HG03457 (cell line): ENCODE measurements around the gene PIANP.
"Not testable (repeated sequence)": the region's sequence is repeated elsewhere in the genome, so short reads cannot be mapped to it uniquely, and the experiment has no call there.

Experiments
- ATAC-seq: cut with Tn5 transposase; IDR thresholded peaks from one replicate; pipeline ENCODE4 v1.9.1; 2021; ENCODE audit warnings: moderate number of reproducible peaks; ENCODE audit not compliant: unreplicated experiment

PIANP gene, protein sequence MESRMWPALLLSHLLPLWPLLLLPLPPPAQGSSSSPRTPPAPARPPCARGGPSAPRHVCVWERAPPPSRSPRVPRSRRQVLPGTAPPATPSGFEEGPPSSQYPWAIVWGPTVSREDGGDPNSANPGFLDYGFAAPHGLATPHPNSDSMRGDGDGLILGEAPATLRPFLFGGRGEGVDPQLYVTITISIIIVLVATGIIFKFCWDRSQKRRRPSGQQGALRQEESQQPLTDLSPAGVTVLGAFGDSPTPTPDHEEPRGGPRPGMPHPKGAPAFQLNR

DNA sequence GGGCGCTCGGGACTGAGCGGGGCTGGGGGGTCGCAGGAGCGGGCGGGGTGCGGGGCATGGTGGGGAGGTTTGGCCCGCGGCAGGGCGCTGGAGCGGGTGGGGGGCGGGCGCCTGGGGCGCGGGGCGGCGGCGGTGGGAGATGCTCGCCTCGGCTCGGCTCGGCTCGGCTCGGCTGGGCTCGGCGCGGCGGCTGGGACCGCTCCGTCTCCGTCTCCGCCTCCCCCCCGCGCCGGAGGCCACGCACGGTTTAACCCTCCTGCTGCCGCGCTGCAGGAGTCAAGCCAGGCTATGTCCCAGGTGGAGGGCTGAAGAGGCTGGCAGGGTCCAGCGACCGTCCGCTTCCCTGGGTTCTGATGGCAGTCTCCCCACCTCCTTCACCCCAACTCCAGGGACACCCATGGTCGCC, at the start of gene PIANP:
TSS of gene PIANP (minus strand) at position 170 of the 406 bp plus-strand sequence. CDS start 2,754 bp downstream, outside the sequence.
- ATAC-seq, result no peak

DNA sequence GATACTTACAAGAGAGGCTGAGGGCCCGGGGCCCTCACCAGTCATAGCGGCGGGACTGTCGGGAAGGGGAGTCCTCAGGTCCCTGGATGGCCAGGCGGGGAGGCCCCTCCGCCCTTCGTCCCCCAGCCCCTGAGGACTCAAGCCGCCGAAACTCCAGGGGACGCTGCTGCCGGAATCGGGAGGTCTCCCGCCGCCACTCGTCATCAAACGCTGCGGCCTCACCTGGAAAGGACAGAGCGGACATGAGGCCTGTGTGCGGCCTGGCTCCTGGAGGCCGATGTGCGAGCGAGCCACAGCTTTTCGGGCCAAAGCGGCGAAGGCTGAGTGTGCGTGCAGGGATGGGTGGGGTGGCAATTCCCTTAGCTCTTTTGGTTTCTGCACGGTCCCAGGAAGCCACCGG, 48.1 kb upstream of the PIANP start:
- no peak for ATAC-seq

DNA sequence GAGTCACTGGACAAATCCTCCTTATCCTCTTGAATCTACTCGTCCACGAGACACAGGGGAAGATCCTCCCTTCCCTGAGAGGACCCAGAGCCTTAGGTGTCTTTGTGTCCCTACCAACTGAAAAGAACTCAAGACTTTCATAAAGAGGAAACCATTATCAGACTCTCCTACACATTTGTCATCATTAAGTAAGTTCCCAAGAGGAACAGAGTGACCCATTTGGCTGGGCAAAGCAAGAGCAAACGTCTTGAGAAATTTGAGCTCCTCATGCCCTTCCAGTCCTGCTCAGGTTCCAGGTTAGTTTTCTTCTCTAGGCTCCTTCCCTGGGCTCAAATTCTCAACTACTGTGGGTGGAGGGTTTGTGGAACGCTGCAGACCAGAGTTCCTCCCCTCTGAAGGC, 46.6 kb upstream of the PIANP start:
- no peak for ATAC-seq

DNA sequence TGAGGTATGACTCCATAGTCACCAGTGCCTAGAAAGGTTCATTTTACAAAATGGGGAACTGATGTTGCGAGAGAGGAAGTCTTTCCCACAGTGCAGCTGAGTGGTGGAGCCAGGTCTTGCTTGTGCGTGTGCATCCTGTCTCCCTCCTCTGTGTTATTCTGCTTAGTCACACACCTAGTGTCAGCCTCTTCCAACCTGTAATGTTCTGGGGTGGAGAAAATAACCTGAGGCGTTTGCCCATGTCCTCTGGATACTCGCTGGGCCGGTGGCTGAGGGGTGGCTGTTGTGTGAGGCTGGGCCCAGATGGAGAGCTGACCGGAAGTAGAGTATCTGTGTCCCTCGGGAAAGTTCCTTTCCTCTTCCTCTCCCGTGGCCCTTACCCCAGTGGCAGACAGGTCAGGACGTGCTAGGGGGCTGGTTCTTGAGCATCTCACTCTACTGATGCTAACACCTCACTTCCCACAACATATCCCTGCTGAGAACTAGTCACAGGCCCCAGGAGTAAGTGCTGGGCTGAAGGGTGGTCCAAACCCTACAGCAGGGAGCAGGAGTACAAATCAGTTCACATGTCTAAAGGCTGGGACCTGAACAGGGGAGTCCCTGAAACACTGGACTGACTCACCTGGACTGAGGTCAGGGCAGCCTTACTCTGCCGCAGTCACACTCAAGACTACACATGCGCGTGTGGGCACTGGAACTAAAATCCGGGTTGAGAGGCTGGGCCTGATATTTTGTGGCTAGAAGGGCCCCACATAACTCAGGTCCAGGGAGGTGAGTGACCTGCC, 45.3 kb upstream of the PIANP start:
- ATAC-seq, result no peak

DNA sequence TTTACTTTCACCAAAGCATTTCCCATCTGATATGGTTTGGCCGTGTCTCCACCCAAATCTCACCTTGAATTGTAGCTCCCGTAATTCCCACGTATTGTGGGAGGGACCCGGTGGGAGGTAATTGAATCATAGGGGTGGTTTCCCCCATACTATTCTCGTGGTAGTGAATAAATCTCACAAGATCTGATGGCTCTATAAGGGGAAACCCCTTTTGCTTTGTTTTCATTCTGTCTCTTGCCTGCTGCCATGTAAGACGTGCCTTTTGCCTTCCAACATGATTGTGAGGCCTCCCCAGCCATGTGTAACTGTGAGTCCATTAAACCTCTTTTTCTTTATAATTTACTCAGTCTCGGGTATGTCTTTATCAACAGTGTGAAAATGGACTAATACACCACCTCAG, 42.7 kb upstream of the PIANP start:
- not testable (repeated sequence) for ATAC-seq

DNA sequence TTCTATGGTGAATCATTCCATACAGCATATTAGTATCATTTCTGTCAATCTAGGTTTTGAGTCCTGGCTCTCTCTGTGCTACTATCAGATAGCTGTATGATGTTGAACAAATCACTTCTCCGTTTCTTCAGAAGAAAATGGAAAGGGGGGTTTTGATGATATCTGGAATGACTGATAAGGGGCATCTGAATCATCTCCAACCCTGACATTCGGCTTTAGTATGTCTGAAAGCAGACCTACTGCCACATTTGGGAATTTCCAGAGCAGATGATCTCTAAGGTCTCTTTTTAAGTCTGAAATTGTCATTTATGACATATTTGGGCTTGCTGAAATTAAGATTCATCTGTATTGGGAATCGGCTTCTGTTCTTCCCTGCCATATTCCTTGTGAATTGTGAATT, 42.2 kb upstream of the PIANP start:
- no peak for ATAC-seq

DNA sequence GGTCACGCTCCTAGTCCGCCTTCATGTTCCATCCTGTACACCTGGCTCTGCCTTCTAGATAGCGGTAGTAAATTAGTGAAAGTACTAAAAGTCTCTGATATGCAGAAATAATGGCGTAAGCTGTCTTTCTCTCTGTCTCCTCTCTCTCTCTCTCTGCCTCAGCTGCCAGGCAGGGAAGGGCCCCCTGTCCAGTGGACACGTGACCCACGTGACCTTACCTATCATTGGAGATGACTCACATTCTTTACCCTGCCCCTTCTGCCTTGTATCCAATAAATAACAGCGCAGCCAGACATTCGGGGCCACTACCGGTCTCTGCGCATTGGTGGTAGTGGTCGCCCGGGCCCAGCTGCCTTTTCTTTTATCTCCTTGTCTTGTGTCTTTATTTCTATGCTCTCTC, 41.5 kb upstream of the PIANP start:
- ATAC-seq, result not testable (repeated sequence)

DNA sequence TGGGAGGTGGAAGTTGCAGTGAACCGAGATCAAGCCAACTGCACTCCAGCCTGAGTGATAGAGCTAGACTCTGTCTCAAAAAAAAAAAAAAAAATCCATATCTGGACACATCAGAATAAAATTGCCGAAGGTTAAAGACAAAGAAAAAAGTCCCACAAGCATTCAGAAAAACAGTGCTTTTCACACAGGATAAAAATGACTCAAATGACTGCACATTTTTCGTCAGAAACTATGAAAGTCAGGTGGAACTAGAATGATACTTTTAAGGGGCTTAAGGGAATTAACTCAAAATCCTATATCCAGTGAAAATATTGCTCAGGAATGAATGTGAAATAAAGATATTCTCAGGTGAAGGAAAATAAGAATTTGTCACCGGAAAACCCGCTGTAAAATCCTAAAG, 36.1 kb upstream of the PIANP start:
- no peak for ATAC-seq

DNA sequence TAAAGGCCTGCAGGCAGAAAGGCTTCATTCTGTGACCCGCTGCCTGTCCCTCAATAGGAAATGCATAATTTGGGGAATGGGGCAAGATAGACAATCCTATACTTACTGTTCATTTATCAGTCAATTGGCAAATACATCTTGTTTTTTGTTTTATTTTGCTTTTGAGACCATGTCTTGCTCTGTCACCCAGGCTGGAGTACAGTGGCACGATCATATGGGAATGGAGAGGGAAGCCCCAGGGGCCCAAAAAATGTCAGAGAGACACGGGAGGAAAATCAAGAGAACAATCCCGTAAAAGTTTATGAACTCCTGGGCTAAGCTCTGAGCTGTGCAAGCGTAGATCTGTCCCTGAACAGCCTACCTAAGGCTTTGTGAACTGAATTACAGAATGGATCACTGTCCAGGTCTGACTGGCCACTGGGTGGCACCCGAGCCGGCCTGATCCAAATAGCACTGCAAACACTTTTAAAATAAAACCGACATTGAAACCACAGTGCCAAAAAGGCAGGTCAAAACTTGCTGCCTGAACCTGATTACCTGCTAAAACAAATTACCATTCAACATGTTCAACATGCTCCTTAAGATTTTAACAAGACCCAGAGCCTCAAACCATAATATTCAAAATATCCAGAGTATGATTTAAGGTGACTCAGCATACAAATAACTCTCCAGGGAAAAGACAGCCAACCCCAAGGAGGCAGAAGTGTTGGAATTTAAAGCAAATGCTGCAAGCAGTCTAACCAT, 35.0 kb upstream of the PIANP start:
- no peak for ATAC-seq

DNA sequence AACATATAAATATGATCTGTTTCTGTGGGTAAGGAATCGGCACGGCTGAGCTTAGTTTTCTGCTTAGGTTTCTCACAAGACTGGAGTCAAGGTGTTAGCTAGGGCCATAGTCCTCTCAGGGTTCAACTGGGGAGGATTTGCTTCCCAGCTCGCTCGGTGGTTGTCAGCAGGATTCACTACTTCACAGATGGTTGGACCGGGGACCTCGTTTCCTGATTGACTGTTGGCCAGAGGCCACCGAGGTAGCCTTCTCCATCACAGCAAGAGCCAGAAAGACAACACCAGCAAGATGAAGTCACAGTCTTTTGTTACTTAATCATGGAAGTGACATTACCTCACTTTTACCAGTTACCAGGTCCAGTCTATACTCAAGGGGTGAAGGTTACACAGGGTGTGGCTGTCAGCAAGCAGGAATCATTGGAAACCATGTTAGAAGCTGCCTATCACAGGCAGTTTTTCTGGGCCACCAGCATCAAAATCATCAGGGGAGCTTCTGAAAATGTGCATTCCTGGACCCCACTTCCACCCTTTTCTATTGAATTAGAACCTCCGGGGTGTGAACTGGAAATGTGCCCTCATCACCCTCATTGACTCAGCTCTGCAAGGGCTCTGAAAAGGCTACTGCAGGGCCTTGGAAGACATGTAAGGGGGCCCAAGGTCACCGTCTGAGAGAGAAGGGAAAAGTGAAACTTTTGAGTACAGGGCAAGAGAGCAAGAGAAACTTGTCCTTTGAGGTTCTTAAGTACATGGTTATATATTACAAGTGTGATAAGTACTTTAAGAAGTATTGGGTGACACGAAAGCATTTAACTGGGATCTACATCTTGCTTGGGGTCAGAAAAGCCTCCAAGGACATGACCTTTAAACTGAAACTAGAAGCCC, 34.1 kb upstream of the PIANP start:
- ATAC-seq, result no peak

DNA sequence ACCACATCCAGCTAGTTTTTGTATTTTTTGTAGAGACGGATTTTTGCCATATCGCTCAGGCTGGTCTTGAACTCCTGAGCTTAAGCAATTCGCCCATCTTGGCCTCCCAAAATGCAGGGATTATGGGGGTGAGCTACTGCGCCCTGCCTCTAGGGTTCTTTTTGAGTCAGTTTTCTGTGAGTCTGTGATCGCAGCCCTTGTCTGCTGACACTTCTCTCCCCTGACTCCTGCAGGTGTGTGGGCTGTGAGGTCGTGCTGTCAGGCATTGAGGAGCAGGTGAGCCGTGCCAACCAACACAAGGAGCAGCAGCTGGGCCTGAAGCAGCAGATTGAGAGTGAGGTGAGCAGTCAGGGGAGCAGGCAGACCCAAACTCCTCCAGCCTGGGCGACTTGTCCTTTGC, 29.6 kb upstream of the PIANP start:
- ATAC-seq, result no peak

DNA sequence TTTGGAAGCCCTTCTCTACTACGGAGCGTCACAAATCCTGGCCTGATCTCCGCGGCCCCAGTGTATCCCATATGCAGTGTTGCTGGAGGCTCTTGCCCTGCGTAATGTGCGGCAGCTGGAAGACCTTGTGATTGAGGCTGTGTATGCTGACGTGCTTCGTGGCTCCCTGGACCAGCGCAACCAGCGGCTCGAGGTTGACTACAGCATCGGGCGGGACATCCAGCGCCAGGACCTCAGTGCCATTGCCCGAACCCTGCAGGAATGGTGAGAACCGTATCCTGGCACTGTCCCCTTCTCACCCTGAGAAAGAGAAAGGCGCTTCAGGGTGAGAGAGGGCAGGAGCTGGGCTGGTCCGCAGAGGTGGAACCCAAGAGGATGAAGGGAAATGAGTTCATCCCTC, 28.6 kb upstream of the PIANP start:
- no peak for ATAC-seq

DNA sequence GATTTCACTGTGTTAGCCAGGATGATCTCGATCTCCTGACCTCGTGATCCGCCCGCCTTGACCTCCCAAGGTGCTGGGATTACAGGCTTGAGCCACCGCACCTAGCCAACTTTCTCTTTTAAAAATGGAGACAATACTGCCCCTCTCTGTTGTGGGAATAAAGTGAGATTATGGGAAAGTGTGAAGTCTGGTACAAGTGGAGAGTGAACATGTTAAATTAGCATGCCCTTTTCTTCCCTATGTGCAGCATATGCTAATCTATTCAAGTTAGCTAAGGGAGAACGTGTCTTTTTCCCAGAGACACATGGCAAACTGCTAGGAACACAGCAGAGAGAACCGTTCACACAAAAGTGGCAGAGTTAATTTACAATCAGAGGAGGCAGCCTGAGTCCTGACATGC, 24.7 kb upstream of the PIANP start:
- ATAC-seq, result no peak

DNA sequence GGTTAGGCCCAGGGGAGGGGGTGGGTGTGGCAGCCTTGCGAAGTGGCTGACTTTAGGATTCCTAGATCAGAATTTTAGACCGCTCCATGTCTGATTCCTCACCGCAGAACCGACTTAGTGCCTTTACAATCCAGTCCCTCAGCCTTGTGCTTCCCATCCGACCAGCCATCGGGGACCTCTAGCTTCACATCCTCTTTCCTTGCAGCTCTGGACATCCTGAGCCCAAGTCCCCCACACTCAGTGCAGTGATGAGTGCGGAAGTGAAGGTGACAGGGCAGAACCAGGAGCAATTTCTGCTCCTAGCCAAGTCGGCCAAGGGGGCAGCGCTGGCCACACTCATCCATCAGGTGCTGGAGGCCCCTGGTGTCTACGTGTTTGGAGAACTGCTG, 23.8 kb upstream of the PIANP start:
- ATAC-seq, result peak; percentile 10

DNA sequence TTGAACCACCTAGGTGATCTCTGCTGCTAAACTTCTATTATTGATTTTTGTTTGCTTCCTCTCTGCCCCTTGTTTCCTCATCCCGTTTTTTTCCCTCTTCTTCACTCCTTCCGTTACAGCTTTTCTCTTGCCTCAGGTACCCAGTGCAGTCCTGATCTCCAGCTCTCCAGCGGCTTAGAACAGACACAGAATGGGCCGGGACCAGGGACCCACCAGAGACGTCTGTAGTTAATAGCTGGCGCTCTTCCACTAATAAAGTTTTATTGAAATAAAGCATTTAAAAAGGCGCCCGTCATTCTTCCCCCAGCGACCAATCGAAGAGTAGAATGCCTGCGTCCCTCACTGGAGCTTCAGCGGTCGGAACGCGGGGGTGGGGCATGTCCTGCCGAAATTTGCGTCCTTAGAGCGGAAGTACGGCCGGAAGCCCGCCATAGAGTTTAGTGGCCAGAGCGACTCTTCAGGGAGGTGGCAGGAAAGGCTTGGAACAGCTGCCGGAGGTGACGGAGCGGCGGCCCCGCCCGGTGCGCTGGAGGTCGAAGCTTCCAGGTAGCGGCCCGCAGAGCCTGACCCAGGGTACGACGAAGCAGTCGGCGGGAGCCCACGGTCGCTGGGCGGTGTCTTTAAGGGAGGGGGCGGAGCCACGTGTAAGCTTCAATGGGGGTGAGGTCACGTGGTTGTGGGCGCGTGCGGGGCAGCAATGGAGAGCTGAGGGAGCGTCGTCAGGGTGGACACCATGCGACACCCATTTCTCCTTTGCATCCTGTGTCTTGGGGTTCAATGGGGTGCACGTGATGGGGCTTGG, 23.2 kb upstream of the PIANP start, which contains the start of gene COPS7A:
TSS of gene COPS7A (plus strand) at position 440 of the 802 bp plus-strand sequence. CDS start 611 bp downstream, outside the sequence.
- peak; percentile 91 for ATAC-seq

DNA sequence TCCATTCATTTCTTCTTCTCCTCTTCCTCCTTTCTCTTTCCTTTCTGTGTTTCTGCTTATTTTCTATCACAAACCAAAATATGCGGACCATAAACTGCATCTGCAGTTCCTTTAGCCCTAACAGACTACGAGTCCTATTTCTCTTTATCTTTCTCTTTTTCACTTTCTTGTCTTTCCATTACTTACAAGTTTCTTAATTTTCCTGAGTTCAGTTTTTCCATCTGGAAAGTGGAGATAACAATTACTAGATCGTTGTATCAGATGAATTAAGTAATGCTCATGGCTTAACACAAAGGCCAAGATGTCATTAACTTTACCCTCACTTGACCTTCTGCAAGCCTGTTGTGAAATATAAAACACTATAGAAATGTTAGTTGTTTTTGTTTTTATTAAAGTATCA, 22.2 kb upstream of the PIANP start:
- ATAC-seq, result no peak

DNA sequence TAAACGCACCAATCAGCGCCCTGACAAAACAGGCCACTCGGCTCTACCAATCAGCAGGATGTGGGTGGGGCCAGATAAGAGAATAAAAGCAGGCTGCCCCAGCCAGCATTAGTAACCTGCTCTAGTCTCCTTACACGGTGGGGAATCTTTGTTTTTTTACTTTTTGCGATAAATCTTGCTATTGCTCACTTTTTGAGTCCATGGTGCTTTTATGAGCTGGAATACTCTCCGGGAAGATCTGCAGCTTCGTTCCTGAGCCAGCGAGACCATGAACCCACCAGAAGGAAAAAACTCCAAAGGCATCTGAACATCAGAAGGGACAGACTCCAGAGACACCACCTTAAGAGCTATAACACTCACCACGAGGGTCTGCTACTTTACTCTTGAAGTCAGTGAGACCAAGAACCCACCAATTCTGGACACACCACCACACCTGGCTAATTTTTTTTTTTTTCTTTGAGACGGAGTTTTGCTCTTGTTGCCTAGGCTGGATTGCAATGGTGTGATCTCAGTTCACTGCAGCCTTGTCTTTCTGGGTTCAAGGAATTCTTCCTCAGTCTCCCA, 16.3 kb upstream of the PIANP start:
- ATAC-seq, result no peak

DNA sequence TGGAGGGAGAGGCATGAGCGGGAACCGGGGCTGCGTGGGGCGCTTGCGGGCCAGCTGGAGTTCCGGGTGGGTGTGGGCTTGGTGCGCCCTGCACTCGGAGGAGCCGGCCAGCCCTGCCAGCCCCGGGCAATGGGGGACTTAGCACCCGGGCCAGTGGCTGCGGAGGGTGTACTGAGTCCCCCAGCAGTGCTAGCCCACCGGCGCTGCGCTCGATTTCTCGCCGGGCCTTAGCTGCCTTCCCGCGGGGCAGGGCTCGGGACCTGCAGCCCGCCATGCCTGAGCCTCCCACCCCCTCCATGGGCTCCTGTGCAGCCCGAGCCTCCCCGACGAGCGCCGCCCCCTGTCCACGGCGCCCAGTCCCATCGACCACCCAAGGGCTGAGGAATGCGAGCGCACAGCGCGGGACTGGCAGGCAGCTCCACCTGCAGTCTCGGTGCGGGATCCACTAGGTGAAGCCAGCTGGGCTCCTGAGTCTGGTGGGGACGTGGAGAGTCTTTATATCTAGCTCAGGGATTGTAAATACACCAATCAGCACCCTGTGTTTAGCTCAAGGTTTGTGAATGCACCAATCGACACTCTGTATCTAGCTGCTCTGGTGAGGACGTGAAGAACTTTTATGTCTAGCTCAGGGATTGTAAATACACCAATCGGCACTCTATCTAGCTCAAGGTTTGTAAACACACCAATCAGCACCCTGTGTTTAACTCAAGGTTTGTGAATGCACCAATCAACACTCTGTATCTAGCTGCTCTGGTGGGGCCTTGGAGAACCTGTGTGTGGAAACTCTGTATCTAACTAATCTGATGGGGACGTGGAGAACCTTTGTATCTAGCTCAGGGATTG, 15.6 kb upstream of the PIANP start:
- not testable (repeated sequence) for ATAC-seq

DNA sequence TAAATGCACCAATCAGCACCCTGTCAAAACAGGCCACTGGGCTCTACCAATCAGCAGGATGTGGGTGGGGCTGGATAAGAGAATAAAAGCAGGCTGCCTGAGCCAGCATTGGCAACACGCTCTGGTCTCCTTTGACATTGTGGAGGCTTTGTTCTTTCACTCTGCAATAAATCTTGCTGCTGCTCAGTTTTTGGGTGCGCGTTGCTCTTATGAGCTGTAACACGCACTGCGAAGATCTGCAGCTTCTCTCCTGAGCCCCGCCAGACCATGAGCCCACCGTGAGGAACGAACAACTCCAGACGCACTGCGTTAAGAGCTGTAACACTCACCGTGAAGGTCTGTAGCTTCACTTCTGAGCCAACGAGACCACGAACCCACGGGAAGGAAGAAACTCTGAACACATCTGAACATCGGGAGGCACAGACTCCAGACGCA, 8.4 kb upstream of the PIANP start:
- ATAC-seq, result no peak
